Skeletal muscle tissue (tissue), 4 donors: Measurements from ENCODE around the gene HS6ST1. TPM values are rescaled to one million over a fixed set of nuclear protein-coding genes. Genes with fewer than 3 reads are reported as not detected.
"Not testable (repeated sequence)": the region's sequence is repeated elsewhere in the genome, so short reads cannot be mapped to it uniquely, and the experiment has no call there.

Experiments used
- H3K27ac ChIP-seq: one replicate; pipeline ENCODE4 v1.7.0; 2013; ENCODE audit warnings: mild to moderate bottlenecking, low read depth, low read length, inconsistent platforms
- H3K27me3 ChIP-seq, 3 donors: one replicate each; pipeline ENCODE4 v1.7.0; 2013; ENCODE audit warnings: low read length in 3 of 3; ENCODE audit not compliant: control insufficient read depth in 3 of 3, insufficient read depth in 3 of 3
- H3K36me3 ChIP-seq, 3 donors: one replicate each; pipeline ENCODE4 v1.7.0; 2013; ENCODE audit warnings: low read length in 3 of 3; ENCODE audit not compliant: control insufficient read depth in 3 of 3, insufficient read depth in 3 of 3
- H3K4me1 ChIP-seq, 3 donors: one replicate each; pipeline ENCODE4 v1.7.0; 2013; ENCODE audit warnings: low read length in 3 of 3, mild to moderate bottlenecking in 3 of 3; ENCODE audit not compliant: control insufficient read depth in 3 of 3, insufficient read depth in 3 of 3
- H3K4me3 ChIP-seq, 3 donors: one replicate each; pipeline ENCODE4 v1.7.0; 2013; ENCODE audit warnings: low read length in 3 of 3
- H3K9ac ChIP-seq, 3 donors: one replicate each; pipeline ENCODE4 v1.7.0; 2013; ENCODE audit warnings: low read length in 3 of 3, mild to moderate bottlenecking in 3 of 3, moderate library complexity in 2 of 3, low read depth in 1 of 3
- H3K9me3 ChIP-seq, 3 donors: one replicate each; pipeline ENCODE4 v1.7.0; 2013; ENCODE audit warnings: low read length in 3 of 3; ENCODE audit not compliant: control insufficient read depth in 3 of 3
- total RNA-seq: library from RNA; depleted of rRNA; stranded (reverse); fragments of >200 nt; gene quantifications from one replicate; pipeline ENCODE4 v1.2.3, GENCODE V29; 2014
- donor health status: Osteomylitis.

The HS6ST1 gene
- total RNA-seq, 1 donor from 2014 or later, result 12.5 TPM

DNA sequence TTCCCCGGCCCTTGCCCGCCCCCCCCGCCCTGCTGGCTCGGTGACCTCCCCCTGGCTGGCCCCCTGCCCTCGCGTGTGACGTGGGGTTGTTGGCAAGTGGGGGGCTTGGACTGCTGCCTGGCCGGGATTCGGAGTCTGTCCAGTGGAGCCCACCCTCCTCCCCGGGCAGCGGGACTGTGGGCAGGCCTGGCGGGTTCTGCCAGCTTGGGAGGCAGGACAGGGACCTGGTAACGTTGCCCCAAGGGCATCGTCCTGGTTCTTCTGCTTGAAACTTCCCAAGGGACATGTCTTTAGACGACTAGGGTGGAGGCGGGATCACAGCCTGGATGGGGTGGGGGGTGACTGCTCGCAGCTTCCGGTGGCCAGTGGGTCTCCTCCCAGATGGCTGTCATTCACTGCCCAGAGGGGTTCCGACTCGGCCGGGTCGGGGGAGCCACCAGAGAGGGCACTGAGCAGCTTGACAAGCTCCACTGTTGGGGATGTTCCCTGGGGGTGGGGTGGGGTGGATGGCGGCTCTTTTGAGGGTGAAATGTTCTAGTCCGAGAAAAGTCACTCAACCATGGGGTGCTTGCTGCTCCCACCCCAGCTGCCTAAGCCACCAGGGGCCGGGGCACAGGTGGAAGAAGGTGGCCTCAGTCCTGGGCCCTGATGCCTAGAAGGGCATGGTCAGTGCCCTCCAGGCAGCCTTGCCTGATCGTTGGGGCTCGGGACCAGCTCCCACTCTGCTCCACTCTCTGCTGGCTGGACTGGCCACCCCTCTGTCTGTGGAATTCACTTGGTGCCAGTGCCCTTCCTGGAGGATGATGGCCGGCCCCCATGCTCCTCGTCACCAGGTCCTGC, 4.3 kb upstream of the HS6ST1 start:
- no peaks in the 10 kb centered on the region for H3K27me3 ChIP-seq
- H3K9ac ChIP-seq, result peak overlapping the region in 2 of 3 donors; percentile 75 to 90
- H3K27ac ChIP-seq, result no peak overlapping the region
- H3K9me3 ChIP-seq, result no peaks in the 10 kb centered on the region
- no peaks in the 10 kb centered on the region for H3K36me3 ChIP-seq
- H3K4me3 ChIP-seq, result peak overlapping the region in 2 of 3 donors; percentile 74 to 77
- peaks cover 14 to 28% (median 15%) of the 10 kb centered on the region in 3 donors for H3K4me1 ChIP-seq

DNA sequence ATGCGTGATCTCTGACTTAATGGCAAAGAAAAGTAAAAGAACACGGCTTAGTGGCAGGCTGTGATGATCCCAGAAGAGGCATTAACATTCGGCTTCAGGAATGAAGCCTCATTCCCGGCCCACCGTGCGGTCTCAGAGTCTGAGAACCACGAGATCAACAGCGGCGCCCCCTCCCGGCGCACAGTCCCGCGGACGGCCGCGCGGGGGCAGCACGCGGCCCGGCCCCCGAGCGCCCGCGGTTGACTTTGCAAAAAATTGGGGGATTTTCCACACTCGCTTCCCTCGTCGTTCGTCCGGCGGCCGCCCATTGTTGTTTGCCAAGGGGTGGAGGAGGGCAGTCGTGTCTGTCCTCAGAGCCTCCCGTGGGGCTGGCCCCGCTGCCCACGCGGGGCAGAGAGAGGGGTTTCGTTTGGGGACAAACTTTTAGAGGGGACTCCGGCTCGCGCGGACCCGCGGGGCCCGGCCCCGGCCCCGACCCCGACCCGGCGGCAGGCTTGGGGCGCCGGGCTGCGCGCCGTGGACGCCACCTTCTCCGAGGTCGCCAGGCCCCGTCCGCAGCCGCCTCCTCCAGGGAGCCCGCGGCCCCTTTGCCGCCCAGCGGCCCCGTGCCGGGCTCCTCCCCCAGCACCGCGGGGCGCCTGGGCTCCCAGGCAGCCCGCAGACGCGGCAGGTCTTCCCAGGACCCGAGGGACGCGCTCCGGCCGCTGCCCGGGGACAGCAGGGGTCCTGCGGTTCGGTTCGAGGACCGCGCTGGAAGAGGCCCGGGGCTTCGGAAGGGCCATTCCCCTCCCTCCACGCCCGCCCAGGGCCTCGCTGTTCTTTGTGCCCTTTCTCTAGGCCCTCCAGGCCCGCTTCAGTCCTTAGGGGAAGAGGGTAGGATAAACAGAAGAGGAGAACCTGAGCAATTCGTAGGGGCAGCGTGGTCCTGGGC, 3.4 kb upstream of the HS6ST1 start:
- Histone ChIP-seq H3K36me3 (no peaks in the 10 kb centered on the region), H3K9ac (peak overlapping the region; percentile 75 to 90 (median 76)), H3K27ac (peak overlapping the region; percentile 54), H3K27me3 (no peaks in the 10 kb centered on the region), H3K4me1 (peaks cover 19 to 32% (median 24%) of the 10 kb centered on the region in 3 donors), H3K4me3 (peak overlapping the region; percentile 71 to 77 (median 74)), H3K9me3 (no peaks in the 10 kb centered on the region)

DNA sequence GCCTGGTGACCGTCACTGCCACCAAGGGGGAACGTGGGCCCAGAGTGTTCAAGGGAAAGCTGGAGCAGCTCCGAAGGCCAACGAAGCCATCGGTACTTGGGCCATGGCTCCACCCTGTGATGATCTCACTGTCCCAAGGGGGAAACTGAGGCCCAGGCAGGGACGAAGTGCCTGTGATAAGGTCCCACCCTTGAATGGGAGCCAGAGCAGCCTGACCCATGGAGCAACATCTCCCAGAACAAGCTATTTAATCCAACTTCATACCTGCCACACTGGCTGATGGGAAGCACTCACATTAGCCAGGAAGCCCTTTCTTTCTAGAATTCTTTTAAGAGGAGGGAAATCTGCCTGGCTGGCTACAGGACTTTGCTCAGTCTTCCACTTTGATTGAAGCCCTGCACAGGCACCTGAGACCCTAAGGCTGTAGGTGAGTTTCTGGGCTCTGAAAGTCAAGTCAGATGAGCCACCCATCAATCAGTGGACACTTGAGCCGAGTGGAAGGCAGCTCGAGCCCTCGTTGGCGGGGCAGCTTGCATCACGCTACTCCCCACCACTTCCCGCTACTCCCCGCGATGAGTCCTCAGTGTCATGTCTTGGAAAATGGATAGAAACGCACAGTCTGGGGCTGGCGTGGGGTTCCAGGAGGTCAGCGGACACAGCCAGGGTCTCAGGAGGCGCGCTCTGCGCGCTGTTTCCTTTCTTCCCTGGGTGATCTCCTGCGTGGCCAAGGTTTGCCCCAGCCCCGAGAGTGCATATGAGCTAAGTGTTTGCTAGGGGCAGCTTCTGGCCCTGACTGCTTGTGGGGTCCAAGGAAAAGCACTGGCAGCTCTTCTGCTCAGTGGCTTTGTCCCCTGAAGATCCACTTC, 2.5 kb upstream of the HS6ST1 start:
- no peaks in the 10 kb centered on the region for H3K9me3 ChIP-seq
- H3K27me3 ChIP-seq, result no peaks in the 10 kb centered on the region
- H3K9ac ChIP-seq, result peak overlapping the region; percentile 1 to 90 (median 28)
- peaks cover 28 to 42% (median 33%) of the 10 kb centered on the region in 3 donors for H3K4me1 ChIP-seq
- H3K4me3 ChIP-seq, result peak overlapping the region in 2 of 3 donors; percentile 56 to 74
- H3K36me3 ChIP-seq, result no peaks in the 10 kb centered on the region
- no peak overlapping the region for H3K27ac ChIP-seq

DNA sequence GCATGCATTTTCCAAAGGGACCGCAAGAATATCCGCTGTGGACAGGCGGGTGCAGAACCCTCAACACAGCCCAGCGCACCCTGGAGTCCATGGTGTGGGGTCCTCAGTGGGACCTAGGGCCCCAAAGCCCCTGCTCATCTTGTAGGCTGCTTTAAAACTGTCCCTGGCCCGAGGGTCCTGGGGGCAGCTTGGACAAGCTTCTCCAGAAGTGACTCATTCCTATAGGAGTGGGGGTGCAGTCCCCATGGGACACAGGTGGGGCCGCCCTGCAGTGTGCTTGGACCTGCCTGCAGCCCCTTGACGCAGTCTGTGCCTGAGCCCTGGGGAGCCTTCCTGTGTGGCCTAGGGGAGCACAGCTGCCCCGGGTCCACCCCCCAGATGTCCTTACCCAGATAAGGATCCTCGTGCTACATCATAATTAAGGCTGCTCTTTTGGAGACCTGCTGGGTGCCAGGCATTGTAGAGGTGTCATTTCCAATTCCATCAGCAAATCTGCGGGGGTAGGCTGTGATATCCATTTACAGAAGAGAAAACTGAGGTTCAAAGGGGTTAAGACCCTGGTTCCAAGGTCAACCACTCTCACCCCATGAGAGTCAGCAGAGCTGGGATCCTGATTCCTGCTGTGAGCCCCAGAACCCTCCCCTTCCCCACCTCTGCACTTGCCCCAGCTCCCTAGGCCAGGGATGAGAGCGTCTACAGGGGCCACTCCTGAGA, 1.7 kb upstream of the HS6ST1 start:
- Histone ChIP-seq H3K27ac (no peak overlapping the region), H3K4me3 (no peak overlapping the region), H3K27me3 (no peaks in the 10 kb centered on the region), H3K36me3 (no peaks in the 10 kb centered on the region), H3K4me1 (peaks cover 33 to 44% (median 36%) of the 10 kb centered on the region in 3 donors), H3K9ac (no peak overlapping the region), H3K9me3 (no peaks in the 10 kb centered on the region)

DNA sequence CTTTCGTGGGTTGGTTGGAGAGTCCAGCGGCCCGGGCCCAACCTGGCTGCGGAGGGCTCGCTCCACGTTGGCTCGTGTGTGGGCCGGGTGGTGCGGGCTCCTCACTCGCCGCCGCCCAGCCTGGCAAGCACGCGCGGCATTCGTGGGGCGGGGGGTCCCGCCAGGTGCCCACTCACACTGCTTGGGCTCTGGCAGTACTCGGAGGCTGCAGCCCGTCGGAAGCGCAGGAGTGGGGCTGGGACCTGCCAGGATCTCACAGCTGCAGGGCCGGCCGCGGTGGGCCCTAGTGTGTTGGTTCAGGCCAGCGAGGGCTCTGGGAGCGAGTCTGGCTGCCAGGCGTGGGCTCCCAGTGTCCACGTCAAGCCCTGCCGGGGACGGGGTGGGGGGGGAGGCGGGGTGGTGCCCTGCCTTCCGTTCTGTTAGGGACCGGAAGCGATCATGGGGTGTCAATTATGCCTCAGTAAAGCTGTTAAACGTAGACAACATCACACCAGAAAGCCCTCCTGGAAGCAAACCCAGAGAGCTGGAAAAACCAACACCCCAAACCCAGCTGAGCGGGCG, 1.0 kb upstream of the HS6ST1 start:
- peaks cover 33 to 45% (median 42%) of the 10 kb centered on the region in 3 donors for H3K4me1 ChIP-seq
- no peak overlapping the region for H3K27ac ChIP-seq
- H3K9me3 ChIP-seq, result no peaks in the 10 kb centered on the region
- no peaks in the 10 kb centered on the region for H3K36me3 ChIP-seq
- H3K9ac ChIP-seq, result no peak overlapping the region
- no peaks in the 10 kb centered on the region for H3K27me3 ChIP-seq
- H3K4me3 ChIP-seq, result no peak overlapping the region

DNA sequence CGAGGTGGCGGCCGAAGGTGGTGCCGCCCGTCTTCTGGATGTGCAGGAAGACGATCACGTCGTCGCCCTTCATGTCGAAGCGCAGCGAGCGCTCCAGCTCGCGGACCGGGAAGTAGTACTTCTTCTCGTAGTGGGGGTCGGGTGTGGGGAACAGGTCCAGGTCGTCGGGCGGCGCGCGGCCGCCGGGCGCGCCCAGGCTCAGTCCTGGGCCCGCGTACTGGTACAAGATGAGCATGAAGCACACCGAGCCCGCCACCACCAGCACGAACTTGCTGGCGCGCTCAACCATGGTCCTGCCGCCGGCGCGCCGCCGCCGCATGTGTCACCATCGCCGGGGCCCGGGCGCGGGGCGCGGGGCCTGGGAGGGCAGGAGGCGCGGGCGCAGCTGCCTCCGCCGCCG, 423 bp downstream of the HS6ST1 start:
- not testable (repeated sequence) for H3K9ac ChIP-seq

DNA sequence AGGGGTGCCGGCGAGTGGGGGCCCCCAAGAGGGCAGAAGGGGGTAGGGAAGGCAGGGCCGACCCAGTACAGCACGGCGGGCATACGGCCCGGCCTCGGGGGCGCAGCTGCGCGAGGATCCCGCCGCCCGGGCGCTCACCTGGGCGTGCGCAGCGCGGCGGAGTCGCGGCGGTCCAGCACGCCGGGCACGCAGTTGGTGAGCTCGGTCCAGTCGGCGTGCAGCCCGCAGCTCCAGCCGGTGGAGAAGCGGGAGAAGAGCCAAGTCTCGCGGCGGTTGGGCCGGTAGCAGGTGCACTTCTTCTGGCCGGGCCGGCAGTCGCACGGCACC, 806 bp downstream of the HS6ST1 start:
- peaks cover 41 to 62% (median 58%) of the 10 kb centered on the region in 3 donors for H3K4me1 ChIP-seq
- H3K27ac ChIP-seq, result not testable (repeated sequence)
- H3K9ac ChIP-seq, result peak overlapping the region; percentile 68 to 84 (median 73)

More for the DNA sequence above, 423 bp downstream of the HS6ST1 start:
- not testable (repeated sequence) for H3K36me3 ChIP-seq, H3K27ac ChIP-seq, H3K9me3 ChIP-seq, H3K27me3 ChIP-seq
- Histone ChIP-seq H3K4me1 (peaks cover 41 to 58% (median 54%) of the 10 kb centered on the region in 3 donors), H3K4me3 (peak overlapping the region in 2 of 3 donors; percentile 45 to 52)

DNA sequence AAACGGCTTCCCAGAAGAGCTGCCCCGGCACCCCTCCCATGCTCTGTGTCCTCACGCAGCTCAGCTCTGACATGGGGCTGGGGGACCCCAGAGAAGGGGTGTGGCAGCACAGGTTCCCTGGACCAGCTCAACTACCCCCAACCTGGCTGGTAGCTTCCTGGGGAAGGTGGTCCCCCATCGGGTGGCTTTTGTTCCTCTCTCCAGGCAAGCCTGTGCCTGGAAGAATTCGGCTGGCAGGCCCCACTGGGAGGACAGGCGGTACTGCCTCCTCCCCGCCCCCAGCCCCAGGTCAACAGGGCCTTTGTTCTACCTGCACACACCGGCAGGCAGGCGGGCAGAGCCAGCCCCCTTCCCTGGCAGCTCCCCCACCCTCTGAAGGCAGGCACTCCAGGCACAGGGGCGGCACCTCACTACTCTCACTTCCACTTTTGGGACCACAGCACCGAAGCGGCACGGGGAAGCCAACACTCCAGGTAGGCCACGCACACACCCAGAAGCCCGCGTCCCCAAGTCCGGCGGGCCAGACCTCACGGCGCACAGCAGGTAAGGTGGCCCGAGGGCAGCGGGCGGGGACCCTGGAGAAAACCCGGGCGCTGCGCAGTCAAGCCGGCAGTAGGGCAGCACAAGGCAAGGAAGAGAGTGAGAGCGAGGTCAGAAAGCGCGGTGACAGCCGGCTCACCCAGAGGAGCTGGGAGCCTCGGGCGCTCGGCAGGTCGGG, 1.3 kb downstream of the HS6ST1 start:
- no peaks in the 10 kb centered on the region for H3K27me3 ChIP-seq
- H3K27ac ChIP-seq, result no peak overlapping the region
- H3K36me3 ChIP-seq, result no peaks in the 10 kb centered on the region
- peaks cover 44 to 63% (median 62%) of the 10 kb centered on the region in 3 donors for H3K4me1 ChIP-seq
- H3K4me3 ChIP-seq, result peak overlapping the region; percentile 69 to 83 (median 82)
- H3K9ac ChIP-seq, result peak overlapping the region; percentile 68 to 84 (median 73)
- H3K9me3 ChIP-seq, result no peaks in the 10 kb centered on the region

More for the DNA sequence above, 806 bp downstream of the HS6ST1 start:
- not testable (repeated sequence) for H3K27me3 ChIP-seq, H3K9me3 ChIP-seq, H3K36me3 ChIP-seq
- peak overlapping the region; percentile 69 to 83 (median 82) for H3K4me3 ChIP-seq
